Measurements from ENCODE around the gene SLC22A12.
A peak's percentile ranks its signal among the peaks of the same experiment; 100 is the strongest.

SLC22A12 gene

DNA sequence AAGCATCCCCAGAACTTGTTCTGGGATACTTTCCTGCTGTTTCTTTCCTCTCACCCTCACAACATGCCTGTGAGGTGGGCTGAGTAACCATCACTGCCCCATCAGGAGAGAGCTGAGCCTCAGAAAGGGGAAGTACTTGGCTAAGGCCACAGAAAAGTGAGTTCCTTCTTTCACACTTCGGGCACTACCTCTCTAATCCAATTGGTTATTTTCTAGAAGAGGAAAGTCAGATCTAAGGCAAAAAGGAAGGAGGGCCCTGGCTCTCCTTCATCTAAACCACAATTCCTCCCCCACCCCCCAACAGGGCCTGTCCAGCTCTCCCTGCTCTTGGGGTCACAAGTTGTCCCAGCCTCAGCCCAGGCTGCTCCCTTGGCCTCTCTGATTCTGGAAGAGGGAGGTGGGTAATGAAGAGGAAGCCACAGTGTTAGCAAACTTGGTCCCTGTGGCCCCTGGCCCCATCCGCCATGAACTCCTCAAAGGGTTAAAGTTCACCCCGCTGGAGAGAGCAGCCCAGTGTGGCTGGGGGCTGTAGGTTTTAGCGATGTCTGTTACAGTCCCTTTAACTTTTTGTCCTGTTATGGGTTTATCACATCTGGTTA lies 34.0 kb downstream of the SLC22A12 start:
- no peak for DNase-seq
- no peaks in the 10 kb centered on the region for H3K9me3 ChIP-seq (ENCODE audit: severe bottlenecking)
- TF ChIP-seq CTCF (IDR thresholded peaks at IDR 0.05; ENCODE audit: low read depth, low read length): no peak
- no peaks in the 10 kb centered on the region for H3K27me3 ChIP-seq (ENCODE audit: insufficient read depth, low read depth, severe bottlenecking)
- no peak overlapping the region for H3K27ac ChIP-seq
- peaks cover 30% of the 10 kb centered on the region for H3K36me3 ChIP-seq
- H3K4me3 ChIP-seq (ENCODE audit: low read depth, low read length): no peak overlapping the region

DNA sequence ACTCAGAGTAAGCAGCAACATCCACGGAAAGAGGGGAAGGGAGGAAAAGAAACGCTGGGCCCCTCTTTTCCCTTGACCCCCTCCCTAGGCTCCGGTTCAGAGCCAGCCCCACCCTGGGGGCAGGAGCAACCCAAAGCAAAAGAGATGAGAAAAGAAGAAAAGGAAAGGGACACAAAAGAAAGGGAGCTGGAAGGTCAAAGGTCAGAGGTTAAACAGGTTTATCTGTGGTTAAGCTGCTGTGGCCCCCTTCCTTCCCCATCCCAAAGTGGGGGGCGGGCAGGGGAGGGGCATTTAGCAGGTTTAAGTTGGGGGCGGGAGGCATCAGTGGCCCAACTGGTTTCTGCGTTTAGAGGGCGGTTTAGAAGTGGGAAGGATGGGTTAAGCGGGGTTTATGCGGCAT lies 35.6 kb downstream of the SLC22A12 start:
- H3K27me3 ChIP-seq (ENCODE audit: insufficient read depth, low read depth, severe bottlenecking): no peaks in the 10 kb centered on the region
- no peak overlapping the region for H3K4me3 ChIP-seq (ENCODE audit: low read depth, low read length)
- TF ChIP-seq CTCF (IDR thresholded peaks at IDR 0.05; ENCODE audit: low read depth, low read length): no peak
- peaks cover 35% of the 10 kb centered on the region for H3K36me3 ChIP-seq
- no peak for DNase-seq
- no peaks in the 10 kb centered on the region for H3K9me3 ChIP-seq (ENCODE audit: severe bottlenecking)
- peak overlapping the region; percentile 83 for H3K27ac ChIP-seq

DNA sequence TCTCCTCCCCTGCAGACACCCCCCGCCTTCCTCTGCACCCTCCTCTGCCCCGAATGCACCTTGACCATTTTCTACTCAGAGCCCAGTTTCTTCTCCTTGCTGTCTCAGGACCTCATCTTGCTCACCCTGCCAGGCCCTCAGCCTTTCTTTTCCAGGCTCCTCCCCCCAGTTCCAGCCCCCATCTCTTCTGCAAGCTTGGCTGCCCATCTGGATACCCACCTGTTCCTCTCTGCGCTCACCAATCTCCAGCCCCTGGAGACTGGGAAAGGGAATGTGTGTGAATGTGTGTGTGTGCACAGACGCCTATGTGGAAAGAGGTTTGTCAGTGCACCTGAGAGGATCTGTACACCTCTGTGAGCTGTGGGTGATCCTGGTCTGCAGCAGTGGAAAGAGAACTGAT lies 36.4 kb downstream of the SLC22A12 start:
- peak; percentile 83 for DNase-seq
- Histone ChIP-seq H3K27me3 (ENCODE audit: insufficient read depth, low read depth, severe bottlenecking) (no peaks in the 10 kb centered on the region), H3K27ac (peak overlapping the region; percentile 83), H3K36me3 (peaks cover 31% of the 10 kb centered on the region), H3K9me3 (ENCODE audit: severe bottlenecking) (no peaks in the 10 kb centered on the region), H3K4me3 (ENCODE audit: low read depth, low read length) (no peak overlapping the region)
- TF ChIP-seq CTCF (IDR thresholded peaks at IDR 0.05; ENCODE audit: low read depth, low read length): no peak

- Histone ChIP-seq H3K27ac (peak overlapping the region; percentile 83; the same call in 1 of the 2 replicates), H3K27me3 (ENCODE audit: insufficient read depth, low read depth, severe bottlenecking) (no peaks in the 10 kb centered on the region), H3K36me3 (peaks cover 26% of the 10 kb centered on the region), H3K9me3 (ENCODE audit: severe bottlenecking) (no peaks in the 10 kb centered on the region), H3K4me3 (ENCODE audit: low read depth, low read length) (no peak overlapping the region)
- no peak for TF ChIP-seq CTCF (IDR thresholded peaks at IDR 0.05; ENCODE audit: low read depth, low read length)
- DNase-seq: no peak
These were observed 37.6 kb downstream of the SLC22A12 start for GRCh38 chr11:64628596-64628995.

GRCh38 chr11:64629103-64629502 lies 38.1 kb downstream of the SLC22A12 start:
- Histone ChIP-seq H3K36me3 (peaks cover 27% of the 10 kb centered on the region), H3K27me3 (ENCODE audit: insufficient read depth, low read depth, severe bottlenecking) (no peaks in the 10 kb centered on the region), H3K9me3 (ENCODE audit: severe bottlenecking) (no peaks in the 10 kb centered on the region), H3K4me3 (ENCODE audit: low read depth, low read length) (no peak overlapping the region), H3K27ac (no peak overlapping the region)
- no peak for TF ChIP-seq CTCF (IDR thresholded peaks at IDR 0.05; ENCODE audit: low read depth, low read length)
- no peak for DNase-seq

Measured in WERI-Rb-1 (cell line).